Activated CD8-positive, alpha-beta T cell treated with anti-CD3 and anti-CD28 coated beads for 36 hours (primary cell): ENCODE measurements around the gene PEAR1. TPM values are rescaled to one million over a fixed set of nuclear protein-coding genes. Genes with fewer than 3 reads are reported as not detected.

Source experiments
- ATAC-seq: fragments of 200-7000 bp; cut with Tn5 transposase; one replicate; pipeline ENCODE4 v1.10.0; 2021; ENCODE audit warnings: mild to moderate bottlenecking, moderate library complexity
- CTCF ChIA-PET: fragments of 350-600 bp; sonication (Branson Sonifier 250); formaldehyde crosslinking; loops from one replicate; lab custom pipeline; 2021; ENCODE audit warnings: antibody characterized with exemption; lab: Charles Lee
- POLR2A ChIA-PET: fragments of 350-600 bp; sonication (Branson Sonifier 250); formaldehyde crosslinking; loops from one replicate; lab custom pipeline; 2021; ENCODE audit warnings: antibody characterized with exemption; lab: Charles Lee
- DNase-seq: peaks from one replicate; pipeline ENCODE4 v3.0.0-alpha.2; 2020
- H3K27ac Mint-ChIP-seq: one replicate; pipeline ENCODE4 v1.8.0; 2021; ENCODE audit warnings: mild to moderate bottlenecking, mixed read lengths
- H3K27me3 Mint-ChIP-seq: one replicate; pipeline ENCODE4 v1.8.0; 2021; ENCODE audit warnings: mixed read lengths
- H3K36me3 Mint-ChIP-seq: one replicate; pipeline ENCODE4 v1.8.0; 2021; ENCODE audit warnings: low read depth, mixed read lengths
- H3K4me1 Mint-ChIP-seq: one replicate; pipeline ENCODE4 v1.8.0; 2021; ENCODE audit warnings: low read depth, mixed read lengths
- H3K4me3 Mint-ChIP-seq: one replicate; pipeline ENCODE4 v1.8.0; 2021; ENCODE audit warnings: mild to moderate bottlenecking, moderate library complexity, mixed read lengths
- H3K9me3 Mint-ChIP-seq: one replicate; pipeline ENCODE4 v1.8.0; 2021; ENCODE audit warnings: mixed read lengths
- intact Hi-C: fragments of 100-400 bp; cut with micrococcal nuclease; formaldehyde crosslinking; loops from one replicate; pipeline ENCODE4 v1.10.0; 2022
- total RNA-seq, 2 experiments: library from RNA; stranded (reverse); gene quantifications; one replicate each; pipeline ENCODE4 v1.2.3, GENCODE V29; 2021
- TF ChIP-seq, protein P1 (sequence below): fragments of 200-600 bp; IDR thresholded peaks from one replicate; pipeline ENCODE4 v1.8.0; 2022; ENCODE audit warnings: antibody characterized with exemption, mild to moderate bottlenecking

PEAR1 gene
- total RNA-seq, 2 experiments from 2014 or later, result 0.07 TPM; not detected in 1

- H3K27me3 Mint-ChIP-seq, result peaks cover 9% of the 10 kb centered on the region
- no peak overlapping the region for H3K27ac Mint-ChIP-seq
- POLR2A ChIA-PET, result no interaction called here
- intact Hi-C loops, result no loop called here
- no peaks in the 10 kb centered on the region for H3K36me3 Mint-ChIP-seq
- H3K9me3 Mint-ChIP-seq, result no peaks in the 10 kb centered on the region
- ATAC-seq (no peak), DNase-seq (no peak)
- no peaks in the 10 kb centered on the region for H3K4me1 Mint-ChIP-seq
- CTCF ChIA-PET, result interaction anchor here (1.1 to 10.4 kb wide), 3 partner anchors 13 to 50 kb away, joined by 3 to 83 read pairs (median 3); partner anchors contain the start of gene PEAR1
- TF ChIP-seq, protein P1, sequence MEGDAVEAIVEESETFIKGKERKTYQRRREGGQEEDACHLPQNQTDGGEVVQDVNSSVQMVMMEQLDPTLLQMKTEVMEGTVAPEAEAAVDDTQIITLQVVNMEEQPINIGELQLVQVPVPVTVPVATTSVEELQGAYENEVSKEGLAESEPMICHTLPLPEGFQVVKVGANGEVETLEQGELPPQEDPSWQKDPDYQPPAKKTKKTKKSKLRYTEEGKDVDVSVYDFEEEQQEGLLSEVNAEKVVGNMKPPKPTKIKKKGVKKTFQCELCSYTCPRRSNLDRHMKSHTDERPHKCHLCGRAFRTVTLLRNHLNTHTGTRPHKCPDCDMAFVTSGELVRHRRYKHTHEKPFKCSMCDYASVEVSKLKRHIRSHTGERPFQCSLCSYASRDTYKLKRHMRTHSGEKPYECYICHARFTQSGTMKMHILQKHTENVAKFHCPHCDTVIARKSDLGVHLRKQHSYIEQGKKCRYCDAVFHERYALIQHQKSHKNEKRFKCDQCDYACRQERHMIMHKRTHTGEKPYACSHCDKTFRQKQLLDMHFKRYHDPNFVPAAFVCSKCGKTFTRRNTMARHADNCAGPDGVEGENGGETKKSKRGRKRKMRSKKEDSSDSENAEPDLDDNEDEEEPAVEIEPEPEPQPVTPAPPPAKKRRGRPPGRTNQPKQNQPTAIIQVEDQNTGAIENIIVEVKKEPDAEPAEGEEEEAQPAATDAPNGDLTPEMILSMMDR, result no peak
- H3K4me3 Mint-ChIP-seq, result no peak overlapping the region
These were observed 15.9 kb upstream of the PEAR1 start for GRCh38 chr1:156877433-156878170.

GRCh38 chr1:156879876-156880275 lies 13.6 kb upstream of the PEAR1 start:
- no peak overlapping the region for H3K27ac Mint-ChIP-seq
- H3K36me3 Mint-ChIP-seq, result no peaks in the 10 kb centered on the region
- ATAC-seq (no peak), DNase-seq (no peak)
- TF ChIP-seq, protein P1, result no peak
- peaks cover 16% of the 10 kb centered on the region for H3K27me3 Mint-ChIP-seq
- H3K4me3 Mint-ChIP-seq, result no peak overlapping the region
- H3K9me3 Mint-ChIP-seq, result no peaks in the 10 kb centered on the region
- intact Hi-C loops, result no loop called here
- H3K4me1 Mint-ChIP-seq, result no peaks in the 10 kb centered on the region
- ChIA-PET POLR2A (no interaction called here), CTCF (interaction anchor here (1.0 to 10.4 kb wide), 5 partner anchors 11 to 41 kb away, joined by 3 to 83 read pairs (median 4); partner anchors contain the start of genes INSRR, NTRK1 and PEAR1)

- ChIA-PET CTCF (interaction anchor here (0.9 to 10.4 kb wide), 6 partner anchors 10 to 191 kb away, joined by 3 to 83 read pairs (median 4); partner anchors contain the start of genes INSRR, NTRK1 and PEAR1), POLR2A (no interaction called here)
- Mint-ChIP-seq H3K4me3 (no peak overlapping the region), H3K36me3 (no peaks in the 10 kb centered on the region), H3K4me1 (no peaks in the 10 kb centered on the region), H3K9me3 (no peaks in the 10 kb centered on the region), H3K27me3 (peaks cover 16% of the 10 kb centered on the region), H3K27ac (no peak overlapping the region)
- TF ChIP-seq, protein P1, result no peak
- DNase-seq, result no peak
- intact Hi-C loops, result no loop called here
- no peak for ATAC-seq
These were observed 13.0 kb upstream of the PEAR1 start for GRCh38 chr1:156880473-156880872.

- H3K9me3 Mint-ChIP-seq, result no peaks in the 10 kb centered on the region
- H3K27ac Mint-ChIP-seq, result no peak overlapping the region
- no peaks in the 10 kb centered on the region for H3K4me1 Mint-ChIP-seq
- POLR2A ChIA-PET, result no interaction called here
- TF ChIP-seq, protein P1, result no peak
- no peaks in the 10 kb centered on the region for H3K36me3 Mint-ChIP-seq
- DNase-seq (no peak), ATAC-seq (no peak)
- no peak overlapping the region for H3K4me3 Mint-ChIP-seq
- peaks cover 16% of the 10 kb centered on the region for H3K27me3 Mint-ChIP-seq
- intact Hi-C loops, result no loop called here
- CTCF ChIA-PET, result interaction anchor here (0.9 to 10.4 kb wide), 5 partner anchors 10 to 191 kb away, joined by 3 to 83 read pairs (median 6); partner anchors contain the start of genes INSRR, NTRK1 and PEAR1
These were observed 12.4 kb upstream of the PEAR1 start for GRCh38 chr1:156881101-156881500.

DNA sequence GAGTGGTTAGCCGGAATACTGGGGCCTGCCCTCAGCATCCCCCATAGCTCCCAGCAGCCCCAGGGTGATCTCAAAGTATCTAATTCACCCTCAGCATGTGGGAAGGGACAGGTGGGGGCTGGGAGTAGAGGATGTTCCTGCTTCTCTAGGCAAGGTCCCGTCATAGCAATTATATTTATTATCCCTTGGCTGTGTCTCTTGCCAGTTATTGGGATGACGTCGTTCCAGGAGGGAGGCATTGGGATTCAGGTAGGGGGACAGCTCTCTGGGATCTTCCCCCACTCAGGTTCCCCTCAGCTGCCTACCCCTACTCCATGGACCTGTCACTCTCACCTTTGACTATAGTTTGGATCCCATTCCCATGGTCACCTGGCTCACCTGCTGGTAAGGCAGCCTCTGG lies 11.9 kb upstream of the PEAR1 start:
- no peaks in the 10 kb centered on the region for H3K36me3 Mint-ChIP-seq
- POLR2A ChIA-PET, result no interaction called here
- CTCF ChIA-PET, result interaction anchor here (1.4 to 10.4 kb wide), 3 partner anchors 9 to 192 kb away, joined by 6 to 83 read pairs (median 10); partner anchors contain the start of genes INSRR, NTRK1 and PEAR1

More for the DNA sequence above, 11.9 kb upstream of the PEAR1 start:
- DNase-seq (no peak), ATAC-seq (no peak)
- intact Hi-C loops, result no loop called here
- TF ChIP-seq, protein P1, result no peak
- Mint-ChIP-seq H3K27ac (no peak overlapping the region), H3K4me3 (no peak overlapping the region), H3K9me3 (no peaks in the 10 kb centered on the region), H3K4me1 (no peaks in the 10 kb centered on the region), H3K27me3 (peaks cover 18% of the 10 kb centered on the region)
